Endothelial cell (in vitro differentiated cells): Measurements from ENCODE around the gene AMBP. TPM values are rescaled to one million over a fixed set of nuclear protein-coding genes. Genes with fewer than 3 reads are reported as not detected.

ENCODE experiments used
- DNase-seq: peaks from one replicate; pipeline ENCODE4 v3.0.0; 2021; ENCODE audit warnings: low spot score
- H3K27ac Mint-ChIP-seq: one replicate; pipeline ENCODE4 v1.8.0; 2021; ENCODE audit warnings: mixed read lengths, inconsistent platforms; ENCODE audit not compliant: unreplicated experiment
- H3K27me3 Mint-ChIP-seq: one replicate; pipeline ENCODE4 v1.8.0; 2021; ENCODE audit warnings: mild to moderate bottlenecking, moderate library complexity, mixed read lengths, inconsistent platforms; ENCODE audit not compliant: unreplicated experiment
- H3K36me3 Mint-ChIP-seq: one replicate; pipeline ENCODE4 v1.8.0; 2021; ENCODE audit warnings: mild to moderate bottlenecking, low read depth, mixed read lengths, inconsistent platforms; ENCODE audit not compliant: unreplicated experiment
- H3K4me1 Mint-ChIP-seq: one replicate; pipeline ENCODE4 v1.8.0; 2021; ENCODE audit warnings: mild to moderate bottlenecking, mixed read lengths, inconsistent platforms; ENCODE audit not compliant: unreplicated experiment
- H3K4me3 Mint-ChIP-seq: one replicate; pipeline ENCODE4 v1.8.0; 2021; ENCODE audit warnings: mild to moderate bottlenecking, mixed read lengths, inconsistent platforms; ENCODE audit not compliant: unreplicated experiment
- H3K9me3 Mint-ChIP-seq: one replicate; pipeline ENCODE4 v1.8.0; 2021; ENCODE audit warnings: mixed read lengths, inconsistent platforms; ENCODE audit not compliant: unreplicated experiment
- CTCF ChIP-seq: fragments of 200-600 bp; sonication (generic); IDR thresholded peaks from one replicate; pipeline ENCODE4 v1.5.0; 2021; ENCODE audit warnings: antibody characterized with exemption; ENCODE audit not compliant: unreplicated experiment
- total RNA-seq: library from RNA; stranded (reverse); fragmentation: NEBNext Ultra II Directional; extraction: Animal tissue kit (Norgen Biotek cat#: 25700); gene quantifications from one replicate; pipeline ENCODE4 v1.2.1, GENCODE V29; 2021; ENCODE audit not compliant: unreplicated experiment

Gene AMBP
- total RNA-seq, 1 donor from 2014 or later = not detected

- Mint-ChIP-seq H3K9me3 (no peaks in the 10 kb centered on the region), H3K36me3 (peaks cover 4% of the 10 kb centered on the region), H3K27ac (no peak overlapping the region), H3K27me3 (peaks cover 6% of the 10 kb centered on the region), H3K4me3 (no peak overlapping the region), H3K4me1 (peaks cover 5% of the 10 kb centered on the region)
- no peak for DNase-seq
- TF ChIP-seq CTCF = no peak
These were observed 19.4 kb downstream of the AMBP start for GRCh38 chr9:114058688-114059046.

GRCh38 chr9:114057161-114057885 lies 20.8 kb downstream of the AMBP start:
- Mint-ChIP-seq H3K9me3 (no peaks in the 10 kb centered on the region), H3K4me1 (peaks cover 5% of the 10 kb centered on the region), H3K27ac (peak overlapping the region; percentile 42), H3K36me3 (peaks cover 4% of the 10 kb centered on the region), H3K4me3 (no peak overlapping the region), H3K27me3 (peaks cover 6% of the 10 kb centered on the region)
- no peak for DNase-seq
- TF ChIP-seq CTCF = no peak

DNA sequence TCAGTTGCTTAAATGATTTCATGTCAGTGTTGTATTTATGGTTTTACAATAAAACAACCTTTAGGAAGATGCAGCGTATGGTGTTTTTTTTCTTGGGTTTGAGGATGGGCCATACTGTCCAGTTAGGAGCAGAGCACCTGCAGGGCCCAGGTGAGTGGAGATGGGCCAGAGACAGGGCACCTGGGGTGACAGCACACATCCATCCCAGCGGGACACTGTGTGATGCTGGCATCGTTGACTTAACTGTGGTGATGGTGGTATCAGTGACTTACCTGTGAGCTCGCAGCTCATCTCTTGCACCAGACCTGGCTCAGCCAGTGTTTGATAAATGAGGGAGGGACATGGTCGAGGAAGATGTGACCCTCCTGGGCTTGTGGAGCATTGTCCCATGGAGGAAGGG lies 21.6 kb downstream of the AMBP start:
- Mint-ChIP-seq H3K27ac (no peak overlapping the region), H3K4me3 (no peak overlapping the region), H3K27me3 (peaks cover 6% of the 10 kb centered on the region), H3K36me3 (peaks cover 8% of the 10 kb centered on the region), H3K9me3 (no peaks in the 10 kb centered on the region), H3K4me1 (peaks cover 5% of the 10 kb centered on the region)
- DNase-seq = no peak
- no peak for TF ChIP-seq CTCF

- Mint-ChIP-seq H3K4me1 (peaks cover 5% of the 10 kb centered on the region), H3K27ac (no peak overlapping the region), H3K4me3 (no peak overlapping the region), H3K27me3 (peaks cover 6% of the 10 kb centered on the region), H3K9me3 (no peaks in the 10 kb centered on the region), H3K36me3 (peaks cover 12% of the 10 kb centered on the region)
- TF ChIP-seq CTCF = no peak
- no peak for DNase-seq
These were observed 22.2 kb downstream of the AMBP start for GRCh38 chr9:114055894-114056293.

DNA sequence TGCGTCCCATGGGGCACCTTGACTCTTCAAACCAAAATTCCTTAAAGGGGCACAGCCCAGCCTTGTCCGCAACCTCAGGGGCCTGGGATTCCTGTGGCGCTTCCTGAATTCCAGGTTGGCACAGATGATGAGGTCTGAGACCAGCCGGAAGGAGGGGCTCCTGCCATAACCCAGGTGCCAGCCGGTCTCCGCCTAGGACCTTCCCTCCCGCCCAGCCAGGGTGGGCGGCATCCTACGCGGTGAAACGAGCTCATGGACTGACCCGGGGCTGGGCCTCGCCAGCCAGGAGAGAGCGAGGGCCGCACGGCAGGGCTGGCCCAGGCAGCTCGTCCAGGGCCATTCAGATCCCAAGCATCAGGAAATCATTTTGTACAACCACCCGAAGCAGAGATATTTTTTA lies 23.0 kb downstream of the AMBP start:
- no peak overlapping the region for H3K4me3 Mint-ChIP-seq
- H3K27me3 Mint-ChIP-seq = peaks cover 6% of the 10 kb centered on the region
- no peak for TF ChIP-seq CTCF
- no peak for DNase-seq
- peaks cover 20% of the 10 kb centered on the region for H3K36me3 Mint-ChIP-seq
- no peaks in the 10 kb centered on the region for H3K9me3 Mint-ChIP-seq
- H3K27ac Mint-ChIP-seq = no peak overlapping the region
- peaks cover 5% of the 10 kb centered on the region for H3K4me1 Mint-ChIP-seq
